Astrocyte (in vitro differentiated cells and primary cell): ENCODE measurements around the gene SPATA9.

Source experiments
- CTCF ChIP-seq: IDR thresholded peaks from 2 replicates; pipeline ENCODE4 v1.5.1; 2011; ENCODE audit warnings: low read depth, mild to moderate bottlenecking, inconsistent platforms, low read length, moderate library complexity; ENCODE audit not compliant: insufficient read depth
- EZH2 ChIP-seq: IDR thresholded peaks from 2 replicates; pipeline ENCODE4 v1.6.1; 2012; ENCODE audit warnings: mild to moderate bottlenecking, low read length, inconsistent platforms; ENCODE audit not compliant: insufficient read depth

GRCh38 chr5:95704150-95704549, 21.4 kb upstream of the SPATA9 start:
- TF ChIP-seq CTCF (no peak), EZH2 (no peak)
